CD14-positive monocyte (primary cell): ENCODE data around the gene SCAP. TPM values are rescaled to one million over a fixed set of nuclear protein-coding genes. Genes with fewer than 3 reads are reported as not detected.
"Not testable (repeated sequence)": the region's sequence is repeated elsewhere in the genome, so short reads cannot be mapped to it uniquely, and the experiment has no call there.

Source experiments
- DNase-seq, 3 donors: peaks; one replicate each; pipeline ENCODE4 v3.0.0-alpha.2; 2011 to 2022
- H2AFZ ChIP-seq: 2 replicates; pipeline ENCODE4 v1.6.0; 2012; ENCODE audit warnings: mild to moderate bottlenecking, low read depth, low read length, inconsistent platforms; ENCODE audit not compliant: insufficient read depth, poor library complexity, severe bottlenecking
- H3K27ac ChIP-seq, 2 donors: 1 replicate in 1 of 2; 2 replicates in 1 of 2; pipeline ENCODE4 v1.5.1; 2012 to 2013; ENCODE audit warnings: low read length in 2 of 2, control low read depth in 1 of 2, inconsistent platforms in 1 of 2, low read depth in 1 of 2, mild to moderate bottlenecking in 1 of 2
- H3K27me3 ChIP-seq, 2 donors: one replicate each; pipeline versions ENCODE4 v1.6.0 to v1.6.1; 2011 to 2013; ENCODE audit warnings: low read length in 2 of 2; ENCODE audit not compliant: control insufficient read depth in 2 of 2, insufficient read depth in 2 of 2
- H3K36me3 ChIP-seq, 2 donors: replicated peaks in 1 of 2; 1 replicate in 1 of 2; 2 replicates in 1 of 2; pipeline versions ENCODE4 v1.5.1 to v1.6.1; 2012 to 2013; ENCODE audit warnings: low read length in 2 of 2, control low read depth in 1 of 2, inconsistent platforms in 1 of 2, mild to moderate bottlenecking in 1 of 2; ENCODE audit not compliant: insufficient read depth in 2 of 2, control insufficient read depth in 1 of 2
- H3K4me1 ChIP-seq, 2 donors: 1 replicate in 1 of 2; 2 replicates in 1 of 2; pipeline versions ENCODE4 v1.5.1 to v1.6.1; 2012 to 2013; ENCODE audit warnings: low read length in 2 of 2, control low read depth in 1 of 2, inconsistent platforms in 1 of 2, mild to moderate bottlenecking in 1 of 2, moderate library complexity in 1 of 2; ENCODE audit not compliant: insufficient read depth in 2 of 2, control insufficient read depth in 1 of 2
- H3K4me2 ChIP-seq: replicated peaks from 2 replicates; pipeline ENCODE3; 2012; ENCODE audit warnings: low read length, moderate library complexity, mild to moderate bottlenecking; ENCODE audit not compliant: poor library complexity, severe bottlenecking; ENCODE audit errors: extremely low read depth
- H3K4me3 ChIP-seq, 3 experiments: fragments of 200-600 bp in 1 of 3; sonication (generic) in 1 of 3; replicated peaks in 1 of 3; 1 replicate in 2 of 3; 2 replicates in 1 of 3; pipeline ENCODE4 v1.5.1; 2011 to 2013; ENCODE audit warnings: low read length in 3 of 3, mild to moderate bottlenecking in 3 of 3, control low read depth in 2 of 3, low read depth in 2 of 3, inconsistent platforms in 1 of 3, moderate library complexity in 1 of 3
- H3K79me2 ChIP-seq: 2 replicates; pipeline ENCODE4 v1.6.0; 2012; ENCODE audit warnings: mild to moderate bottlenecking, control low read depth, inconsistent platforms, low read length, moderate library complexity; ENCODE audit not compliant: insufficient read depth
- H3K9ac ChIP-seq: 2 replicates; pipeline ENCODE4 v1.6.0; 2017; ENCODE audit warnings: low read length, mild to moderate bottlenecking; ENCODE audit not compliant: insufficient read depth, poor library complexity, severe bottlenecking
- H3K9me3 ChIP-seq, 2 donors: replicated peaks in 1 of 2; 1 replicate in 1 of 2; 2 replicates in 1 of 2; pipeline versions ENCODE4 v1.5.1 to v1.6.1; 2012 to 2013; ENCODE audit warnings: low read length in 2 of 2, control low read depth in 1 of 2; ENCODE audit not compliant: control insufficient read depth in 1 of 2, insufficient read depth in 1 of 2
- H4K20me1 ChIP-seq: 2 replicates; pipeline ENCODE4 v1.6.0; 2012; ENCODE audit warnings: mild to moderate bottlenecking, low read length, control low read depth, moderate library complexity; ENCODE audit not compliant: insufficient read depth
- H3K27ac Mint-ChIP-seq, 7 donors: one replicate each; pipeline ENCODE4 v1.8.0; 2020; ENCODE audit warnings: mild to moderate bottlenecking in 7 of 7, mixed read lengths in 7 of 7, moderate library complexity in 6 of 7, inconsistent platforms in 2 of 7
- H3K27me3 Mint-ChIP-seq, 3 donors: one replicate each; pipeline ENCODE4 v1.8.0; 2021 to 2022; ENCODE audit warnings: low read depth in 3 of 3, mild to moderate bottlenecking in 3 of 3, mixed read lengths in 3 of 3, moderate library complexity in 3 of 3, inconsistent platforms in 1 of 3
- H3K36me3 Mint-ChIP-seq, 2 donors: one replicate each; pipeline ENCODE4 v1.8.0; 2020; ENCODE audit warnings: mixed read lengths in 2 of 2, inconsistent platforms in 1 of 2, mild to moderate bottlenecking in 1 of 2
- H3K4me1 Mint-ChIP-seq: one replicate; pipeline ENCODE4 v1.8.0; 2020; ENCODE audit warnings: mild to moderate bottlenecking, mixed read lengths
- H3K4me3 Mint-ChIP-seq, 2 donors: one replicate each; pipeline ENCODE4 v1.8.0; 2020; ENCODE audit warnings: mild to moderate bottlenecking in 2 of 2, mixed read lengths in 2 of 2, moderate library complexity in 1 of 2
- H3K9me3 Mint-ChIP-seq, 7 donors: one replicate each; pipeline ENCODE4 v1.8.0; 2020 to 2022; ENCODE audit warnings: mixed read lengths in 7 of 7, mild to moderate bottlenecking in 6 of 7, moderate library complexity in 6 of 7, inconsistent platforms in 2 of 7
- WGBS: methylation state at CpG from one replicate; pipeline ENCODE4 v1.1.5; 2013; ENCODE audit warnings: missing lambda C conversion rate; ENCODE audit not compliant: insufficient coverage; 5-methylcytosine and 5-hydroxymethylcytosine counted together
- intact Hi-C, 2 donors: fragments of 100-400 bp; cut with micrococcal nuclease; formaldehyde crosslinking; loops; one replicate each; pipeline versions ENCODE4 v1.15.0 to v1.15.1; 2023
- polyA plus RNA-seq, 3 donors: library from polyadenylated mRNA; depleted of rRNA in 1 of 3; unstranded in 2 of 3; stranded (reverse) in 1 of 3; fragments of 300-500 nt in 2 of 3; fragments of >200 nt in 1 of 3; fragmentation: Illumina TruSeq in 2 of 3; gene quantifications; 1 replicate in 2 of 3; 2 replicates in 1 of 3; pipeline ENCODE4 v1.2.3, GENCODE V29; 2012 to 2021
- TF ChIP-seq, protein P1 (sequence below): fragments of 200-600 bp; IDR thresholded peaks from one replicate; pipeline ENCODE4 v1.8.0; 2022; ENCODE audit warnings: antibody characterized with exemption, mild to moderate bottlenecking

The SCAP gene
- polyA plus RNA-seq, 3 donors = 26.3 to 27.8 (median 27.7) TPM

DNA sequence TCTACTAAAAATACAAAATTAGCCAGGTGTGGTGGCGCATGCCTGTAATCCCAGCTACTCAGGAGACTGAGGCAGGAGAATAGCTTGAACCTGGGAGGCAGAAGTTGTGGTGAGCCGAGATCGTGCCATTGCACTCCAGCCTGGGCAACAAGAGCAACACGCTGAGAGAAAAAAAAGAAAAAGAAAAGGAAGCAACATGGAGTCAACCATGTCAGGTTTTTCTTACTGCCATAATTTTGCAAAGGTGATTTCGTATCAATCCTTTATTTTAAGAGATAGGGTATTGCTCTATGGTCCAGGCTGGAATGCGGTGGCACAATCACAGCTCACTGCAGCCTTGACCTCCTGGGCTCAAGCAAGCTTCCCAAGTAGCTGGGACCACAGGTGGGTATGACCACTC lies 4.5 kb upstream of the SCAP start:
- H3K79me2 ChIP-seq, H4K20me1 ChIP-seq, H3K4me2 ChIP-seq, H3K4me1 Mint-ChIP-seq, H2AFZ ChIP-seq, H3K9me3 Mint-ChIP-seq, H3K9me3 ChIP-seq, H3K27me3 ChIP-seq, H3K36me3 ChIP-seq, H3K27me3 Mint-ChIP-seq, H3K4me3 ChIP-seq, H3K27ac Mint-ChIP-seq, H3K27ac ChIP-seq, H3K36me3 Mint-ChIP-seq, intact Hi-C loops, DNase-seq, H3K4me3 Mint-ChIP-seq, H3K9ac ChIP-seq: not testable (repeated sequence)
- WGBS = 93% methylated on average over 5 of the region's 6 CpGs
- peaks cover 6 to 13% of the 10 kb centered on the region in 2 donors for H3K4me1 ChIP-seq

DNA sequence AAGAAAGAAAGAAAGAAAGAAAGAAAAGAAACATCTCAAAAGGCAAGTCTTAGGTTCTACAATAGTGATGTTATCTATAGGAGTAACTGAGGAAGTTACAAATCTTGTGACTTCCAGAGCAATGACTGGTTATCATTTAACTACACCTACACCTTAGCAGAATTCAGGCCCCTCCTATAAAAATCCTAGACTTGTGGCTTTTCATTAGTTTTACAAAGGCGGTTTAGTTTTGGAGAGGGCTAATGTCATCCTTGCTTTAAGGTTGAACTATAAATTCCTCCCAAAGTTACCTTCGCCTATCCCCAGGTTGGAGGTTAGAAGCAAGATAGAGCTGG lies 4.1 kb upstream of the SCAP start:
- intact Hi-C loops = loop anchor here (5.0 kb wide), 1 partner anchor 33 kb away; the partner anchor contains the start of gene ELP6 (in 2 of the 2)
- no peaks in the 10 kb centered on the region for H3K9me3 ChIP-seq
- no peak overlapping the region for H3K27ac ChIP-seq
- H3K36me3 ChIP-seq = no peaks in the 10 kb centered on the region
- Mint-ChIP-seq H3K9me3 (peaks cover 0 to 1% (median 0%) of the 10 kb centered on the region in 7 donors), H3K36me3 (peaks cover 0 to 6% of the 10 kb centered on the region in 2 donors), H3K4me1 (peaks cover 10% of the 10 kb centered on the region), H3K4me3 (no peak overlapping the region), H3K27me3 (peaks cover 0 to 2% (median 0%) of the 10 kb centered on the region in 3 donors), H3K27ac (no peak overlapping the region)
- peaks cover 6% of the 10 kb centered on the region for H4K20me1 ChIP-seq
- H3K9ac ChIP-seq = no peak overlapping the region
- no peak overlapping the region for H2AFZ ChIP-seq
- WGBS = 100% methylated on average over 1 of the region's 2 CpGs
- no peaks in the 10 kb centered on the region for H3K27me3 ChIP-seq
- DNase-seq = no peak
- H3K4me1 ChIP-seq = peaks cover 11 to 18% of the 10 kb centered on the region in 2 donors
- TF ChIP-seq, protein P1, sequence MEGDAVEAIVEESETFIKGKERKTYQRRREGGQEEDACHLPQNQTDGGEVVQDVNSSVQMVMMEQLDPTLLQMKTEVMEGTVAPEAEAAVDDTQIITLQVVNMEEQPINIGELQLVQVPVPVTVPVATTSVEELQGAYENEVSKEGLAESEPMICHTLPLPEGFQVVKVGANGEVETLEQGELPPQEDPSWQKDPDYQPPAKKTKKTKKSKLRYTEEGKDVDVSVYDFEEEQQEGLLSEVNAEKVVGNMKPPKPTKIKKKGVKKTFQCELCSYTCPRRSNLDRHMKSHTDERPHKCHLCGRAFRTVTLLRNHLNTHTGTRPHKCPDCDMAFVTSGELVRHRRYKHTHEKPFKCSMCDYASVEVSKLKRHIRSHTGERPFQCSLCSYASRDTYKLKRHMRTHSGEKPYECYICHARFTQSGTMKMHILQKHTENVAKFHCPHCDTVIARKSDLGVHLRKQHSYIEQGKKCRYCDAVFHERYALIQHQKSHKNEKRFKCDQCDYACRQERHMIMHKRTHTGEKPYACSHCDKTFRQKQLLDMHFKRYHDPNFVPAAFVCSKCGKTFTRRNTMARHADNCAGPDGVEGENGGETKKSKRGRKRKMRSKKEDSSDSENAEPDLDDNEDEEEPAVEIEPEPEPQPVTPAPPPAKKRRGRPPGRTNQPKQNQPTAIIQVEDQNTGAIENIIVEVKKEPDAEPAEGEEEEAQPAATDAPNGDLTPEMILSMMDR = no peak
- H3K4me2 ChIP-seq = no peak overlapping the region
- H3K79me2 ChIP-seq = peaks cover 8% of the 10 kb centered on the region
- H3K4me3 ChIP-seq = no peak overlapping the region
